ENCODE measurements around the gene OR10J1.

Gene OR10J1

DNA sequence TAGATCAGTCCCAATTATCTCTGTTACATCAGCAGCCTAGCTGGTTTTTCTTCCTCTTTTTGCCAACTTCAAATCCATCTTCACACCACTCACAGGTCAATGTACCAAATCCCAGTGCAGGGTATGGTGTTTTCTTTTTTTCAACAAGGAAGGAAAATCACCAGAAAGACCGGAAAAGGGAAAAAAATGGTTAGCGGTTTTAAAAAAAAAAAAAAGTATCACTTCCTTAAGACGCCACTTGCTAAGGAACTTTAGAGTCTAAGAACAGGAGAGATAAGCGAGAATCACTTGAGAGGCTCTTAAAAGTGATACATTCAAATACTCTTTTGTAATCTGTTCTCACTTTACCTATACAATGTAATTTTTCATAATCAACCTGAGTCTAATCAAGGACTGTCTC lies 3.1 kb upstream of the OR10J1 start:
- Histone ChIP-seq H2BK120ac (ENCODE audit: low read depth, low read length) (no peak overlapping the region), H3K4me2 (ENCODE audit: low read length, poor library complexity, severe bottlenecking) (no peak overlapping the region), H3K27me3 (ENCODE audit: control insufficient read depth in 1 of 2, insufficient read depth in 1 of 2, low read length in 2 of 2) (no peaks in the 10 kb centered on the region), H2BK15ac (ENCODE audit: low read depth, poor library complexity, severe bottlenecking) (no peak overlapping the region), H3K23ac (ENCODE audit: low read length in 2 of 2) (no peak overlapping the region), H4K8ac (ENCODE audit: low read length) (no peak overlapping the region), H3K9me3 (ENCODE audit: control insufficient read depth, low read length) (peaks cover 4% of the 10 kb centered on the region), H4K91ac (ENCODE audit: low read length) (no peak overlapping the region), H3K27ac (ENCODE audit: low read length, poor library complexity, severe bottlenecking) (no peak overlapping the region), H3K4ac (ENCODE audit: low read depth in 1 of 2, low read length in 2 of 2) (no peak overlapping the region), H2BK5ac (ENCODE audit: low read depth, low read length, poor library complexity, severe bottlenecking) (no peak overlapping the region), H2AK5ac (ENCODE audit: low read length, severe bottlenecking) (no peak overlapping the region), H3K4me1 (ENCODE audit: control insufficient read depth, insufficient read depth, low read depth, low read length) (no peaks in the 10 kb centered on the region), H3K18ac (ENCODE audit: low read depth in 1 of 2, low read length in 2 of 2) (no peak overlapping the region), H3K4me3 (ENCODE audit: insufficient read depth in 1 of 2, low read depth in 1 of 2, low read length in 2 of 2) (no peak overlapping the region), H2AFZ (ENCODE audit: low read depth, low read length) (no peak overlapping the region), H3K79me1 (replicated peaks; ENCODE audit: low read length, poor library complexity, severe bottlenecking) (no peaks in the 10 kb centered on the region), H2BK12ac (ENCODE audit: low read length in 2 of 2) (no peak overlapping the region), H3K9ac (ENCODE audit: low read length) (no peak overlapping the region), H3K14ac (ENCODE audit: low read length in 2 of 2) (no peak overlapping the region), H3K36me3 (ENCODE audit: control insufficient read depth in 1 of 2, insufficient read depth in 2 of 2, low read depth in 1 of 2, low read length in 2 of 2) (no peaks in the 10 kb centered on the region)
- WGBS: 42% methylated on average over 1 of the region's 4 CpGs
- DNase-seq: no peak

DNA sequence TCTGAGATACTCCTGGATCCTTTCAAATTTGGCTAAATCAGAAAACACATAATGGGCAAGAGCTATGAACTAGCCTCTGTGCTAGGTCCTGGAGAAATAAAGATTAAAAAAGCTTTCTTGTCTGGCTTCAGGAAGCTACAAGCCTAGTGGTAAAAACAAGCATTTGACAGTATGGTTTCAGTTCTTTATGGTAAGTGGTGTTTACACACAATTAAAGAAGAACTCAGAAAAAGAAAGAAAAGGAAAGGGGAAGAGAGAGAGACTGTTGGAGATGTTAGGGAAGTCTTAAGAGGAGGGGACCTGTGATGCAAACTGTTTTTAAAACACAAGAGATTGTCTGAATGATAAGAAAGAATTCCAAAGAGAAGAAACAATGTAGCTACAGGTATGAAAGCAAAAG lies 1.8 kb downstream of the OR10J1 start:
- Histone ChIP-seq H3K9me3 (ENCODE audit: control insufficient read depth, low read length) (no peaks in the 10 kb centered on the region), H2AK5ac (ENCODE audit: low read length, severe bottlenecking) (no peak overlapping the region), H3K4me1 (ENCODE audit: control insufficient read depth, insufficient read depth, low read depth, low read length) (no peaks in the 10 kb centered on the region), H3K18ac (ENCODE audit: low read depth in 1 of 2, low read length in 2 of 2) (no peak overlapping the region), H3K23ac (ENCODE audit: low read length in 2 of 2) (no peak overlapping the region), H4K8ac (ENCODE audit: low read length) (no peak overlapping the region), H3K36me3 (ENCODE audit: control insufficient read depth in 1 of 2, insufficient read depth in 2 of 2, low read depth in 1 of 2, low read length in 2 of 2) (no peaks in the 10 kb centered on the region), H3K4me3 (ENCODE audit: insufficient read depth in 1 of 2, low read depth in 1 of 2, low read length in 2 of 2) (no peak overlapping the region), H3K14ac (ENCODE audit: low read length in 2 of 2) (no peak overlapping the region), H3K27me3 (ENCODE audit: control insufficient read depth in 1 of 2, insufficient read depth in 1 of 2, low read length in 2 of 2) (no peaks in the 10 kb centered on the region), H3K4ac (ENCODE audit: low read depth in 1 of 2, low read length in 2 of 2) (no peak overlapping the region), H3K9ac (ENCODE audit: low read length) (no peak overlapping the region), H3K4me2 (ENCODE audit: low read length, poor library complexity, severe bottlenecking) (no peak overlapping the region), H3K79me1 (replicated peaks; ENCODE audit: low read length, poor library complexity, severe bottlenecking) (no peaks in the 10 kb centered on the region), H2BK120ac (ENCODE audit: low read depth, low read length) (no peak overlapping the region), H2AFZ (ENCODE audit: low read depth, low read length) (no peak overlapping the region), H4K91ac (ENCODE audit: low read length) (no peak overlapping the region), H2BK5ac (ENCODE audit: low read depth, low read length, poor library complexity, severe bottlenecking) (no peak overlapping the region), H2BK12ac (ENCODE audit: low read length in 2 of 2) (no peak overlapping the region), H2BK15ac (ENCODE audit: low read depth, poor library complexity, severe bottlenecking) (no peak overlapping the region), H3K27ac (ENCODE audit: low read length, poor library complexity, severe bottlenecking) (no peak overlapping the region)
- DNase-seq: no peak

DNA sequence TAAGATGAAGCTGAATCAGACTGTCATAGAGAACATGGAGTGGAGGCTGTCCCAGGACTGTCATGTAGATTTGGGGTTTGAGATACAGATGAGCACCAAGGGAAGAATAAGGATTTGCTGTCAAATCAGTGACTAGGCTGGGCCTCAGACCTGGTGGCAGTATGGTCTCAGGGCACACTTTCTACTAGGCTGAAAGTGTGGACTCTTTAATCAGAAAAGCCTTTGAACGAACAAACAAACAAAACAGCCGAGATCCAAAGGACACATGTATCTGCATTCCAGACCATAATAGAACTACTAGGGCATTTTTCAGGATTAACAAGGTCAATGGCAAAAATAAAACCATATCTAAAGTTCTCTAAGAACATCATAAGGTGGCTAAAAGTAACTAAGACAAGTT lies 2.9 kb downstream of the OR10J1 start:
- H3K23ac ChIP-seq (ENCODE audit: low read length in 2 of 2): no peak overlapping the region
- H3K4ac ChIP-seq (ENCODE audit: low read depth in 1 of 2, low read length in 2 of 2): no peak overlapping the region
- H3K36me3 ChIP-seq (ENCODE audit: control insufficient read depth in 1 of 2, insufficient read depth in 2 of 2, low read depth in 1 of 2, low read length in 2 of 2): no peaks in the 10 kb centered on the region
- H2BK120ac ChIP-seq (ENCODE audit: low read depth, low read length): no peak overlapping the region
- H3K9ac ChIP-seq (ENCODE audit: low read length): no peak overlapping the region
- no peak overlapping the region for H2BK12ac ChIP-seq (ENCODE audit: low read length in 2 of 2)
- H3K4me1 ChIP-seq (ENCODE audit: control insufficient read depth, insufficient read depth, low read depth, low read length): no peaks in the 10 kb centered on the region
- no peaks in the 10 kb centered on the region for H3K79me1 ChIP-seq (replicated peaks; ENCODE audit: low read length, poor library complexity, severe bottlenecking)
- DNase-seq: no peak
- H4K91ac ChIP-seq (ENCODE audit: low read length): no peak overlapping the region
- H3K27me3 ChIP-seq (ENCODE audit: control insufficient read depth in 1 of 2, insufficient read depth in 1 of 2, low read length in 2 of 2): no peaks in the 10 kb centered on the region
- H2AK5ac ChIP-seq (ENCODE audit: low read length, severe bottlenecking): no peak overlapping the region
- no peak overlapping the region for H3K4me3 ChIP-seq (ENCODE audit: insufficient read depth in 1 of 2, low read depth in 1 of 2, low read length in 2 of 2)
- WGBS: 20% methylated on average over 1 of the region's 2 CpGs
- H3K14ac ChIP-seq (ENCODE audit: low read length in 2 of 2): no peak overlapping the region
- H3K18ac ChIP-seq (ENCODE audit: low read depth in 1 of 2, low read length in 2 of 2): no peak overlapping the region
- no peak overlapping the region for H2BK5ac ChIP-seq (ENCODE audit: low read depth, low read length, poor library complexity, severe bottlenecking)
- no peak overlapping the region for H2BK15ac ChIP-seq (ENCODE audit: low read depth, poor library complexity, severe bottlenecking)
- H4K8ac ChIP-seq (ENCODE audit: low read length): no peak overlapping the region
- H3K4me2 ChIP-seq (ENCODE audit: low read length, poor library complexity, severe bottlenecking): no peak overlapping the region
- no peak overlapping the region for H3K27ac ChIP-seq (ENCODE audit: low read length, poor library complexity, severe bottlenecking)
- H2AFZ ChIP-seq (ENCODE audit: low read depth, low read length): no peak overlapping the region
- peaks cover 5% of the 10 kb centered on the region for H3K9me3 ChIP-seq (ENCODE audit: control insufficient read depth, low read length)

DNA sequence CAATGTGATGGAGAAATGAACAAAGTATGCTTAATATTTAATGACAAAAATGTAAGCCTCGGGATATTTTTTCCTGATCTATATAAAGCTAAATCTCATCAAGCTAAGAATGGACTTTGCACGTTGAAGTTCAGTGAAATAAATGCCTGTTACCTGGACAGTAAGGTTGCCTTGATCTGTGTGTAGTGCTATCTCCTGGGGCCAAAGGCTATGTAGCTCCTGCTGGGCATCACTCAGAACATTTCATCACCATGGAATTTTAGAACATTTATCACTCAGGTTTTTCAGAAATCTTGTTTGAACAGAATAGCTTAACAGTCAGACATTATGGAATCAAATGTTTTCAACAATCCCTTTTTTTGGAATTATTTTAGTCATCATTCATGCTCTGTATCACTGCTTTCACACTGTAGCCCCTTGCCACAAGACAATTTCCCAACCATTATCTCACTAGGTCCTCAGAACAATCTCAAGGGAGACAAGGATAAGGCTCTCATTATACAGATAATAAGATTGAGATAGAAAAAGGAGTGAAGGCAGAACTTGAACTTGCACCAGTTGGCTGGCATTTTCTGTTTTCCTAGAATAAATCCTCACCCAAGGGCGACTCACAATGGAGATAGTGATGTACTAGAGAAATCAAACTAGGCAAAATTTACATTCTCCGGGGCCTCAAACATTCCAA lies 3.7 kb downstream of the OR10J1 start:
- no peak overlapping the region for H4K91ac ChIP-seq (ENCODE audit: low read length)
- H3K4me1 ChIP-seq (ENCODE audit: control insufficient read depth, insufficient read depth, low read depth, low read length): no peaks in the 10 kb centered on the region
- no peak overlapping the region for H3K4me2 ChIP-seq (ENCODE audit: low read length, poor library complexity, severe bottlenecking)
- H3K9me3 ChIP-seq (ENCODE audit: control insufficient read depth, low read length): peaks cover 10% of the 10 kb centered on the region
- 35% methylated on average over 3 of the region's 4 CpGs for WGBS
- H2BK120ac ChIP-seq (ENCODE audit: low read depth, low read length): no peak overlapping the region
- H2AK5ac ChIP-seq (ENCODE audit: low read length, severe bottlenecking): no peak overlapping the region
- H3K14ac ChIP-seq (ENCODE audit: low read length in 2 of 2): no peak overlapping the region
- H2BK12ac ChIP-seq (ENCODE audit: low read length in 2 of 2): no peak overlapping the region
- no peak overlapping the region for H3K23ac ChIP-seq (ENCODE audit: low read length in 2 of 2)
- no peak overlapping the region for H3K9ac ChIP-seq (ENCODE audit: low read length)
- no peaks in the 10 kb centered on the region for H3K27me3 ChIP-seq (ENCODE audit: control insufficient read depth in 1 of 2, insufficient read depth in 1 of 2, low read length in 2 of 2)
- no peak overlapping the region for H2BK5ac ChIP-seq (ENCODE audit: low read depth, low read length, poor library complexity, severe bottlenecking)
- no peak overlapping the region for H4K8ac ChIP-seq (ENCODE audit: low read length)
- no peak overlapping the region for H3K27ac ChIP-seq (ENCODE audit: low read length, poor library complexity, severe bottlenecking)
- DNase-seq: no peak
- no peak overlapping the region for H3K4me3 ChIP-seq (ENCODE audit: insufficient read depth in 1 of 2, low read depth in 1 of 2, low read length in 2 of 2)
- H2AFZ ChIP-seq (ENCODE audit: low read depth, low read length): no peak overlapping the region
- no peak overlapping the region for H3K18ac ChIP-seq (ENCODE audit: low read depth in 1 of 2, low read length in 2 of 2)
- H3K4ac ChIP-seq (ENCODE audit: low read depth in 1 of 2, low read length in 2 of 2): no peak overlapping the region
- no peaks in the 10 kb centered on the region for H3K36me3 ChIP-seq (ENCODE audit: control insufficient read depth in 1 of 2, insufficient read depth in 2 of 2, low read depth in 1 of 2, low read length in 2 of 2)
- H3K79me1 ChIP-seq (replicated peaks; ENCODE audit: low read length, poor library complexity, severe bottlenecking): no peaks in the 10 kb centered on the region
- H2BK15ac ChIP-seq (ENCODE audit: low read depth, poor library complexity, severe bottlenecking): no peak overlapping the region
